Measurements from ENCODE around the gene CA10. TPM values are rescaled to one million over a fixed set of nuclear protein-coding genes. Genes with fewer than 3 reads are reported as not detected.

The CA10 gene
- total RNA-seq, 2 experiments from 2014 or later = not detected

- POLR2A ChIA-PET = no interaction called here
- CTCF ChIA-PET = no interaction called here
Observed at GRCh38 chr17:51734976-51735375, 423.5 kb downstream of the CA10 start.

GRCh38 chr17:51734462-51734861 lies 424.1 kb downstream of the CA10 start:
- no peak for ATAC-seq (ENCODE audit: poor library complexity)
- Mint-ChIP-seq H3K27me3 (peaks cover 33% of the 10 kb centered on the region), H3K27ac (no peak overlapping the region), H3K4me1 (ENCODE audit: low read depth) (no peaks in the 10 kb centered on the region), H3K9me3 (no peaks in the 10 kb centered on the region), H3K36me3 (ENCODE audit: low read depth) (no peaks in the 10 kb centered on the region), H3K4me3 (no peak overlapping the region)
- peak in 2 of 14 experiments; percentile 2 to 22 for DNase-seq
- CTCF ChIA-PET = no interaction called here
- H3K4me1 ChIP-seq (ENCODE audit: insufficient read depth, low read length) = no peaks in the 10 kb centered on the region
- peaks cover 0 to 6% of the 10 kb centered on the region in 2 experiments for H3K27me3 ChIP-seq (ENCODE audit: control insufficient read depth in 1 of 2, insufficient read depth in 2 of 2, low read length in 2 of 2)
- peak; percentile 13 for TF ChIP-seq CTCF (IDR thresholded peaks at IDR 0.05)
- no peaks in the 10 kb centered on the region for H3K9me3 ChIP-seq (ENCODE audit: control insufficient read depth in 1 of 2, insufficient read depth in 1 of 2, low read length in 2 of 2)
- no peak overlapping the region for H3K27ac ChIP-seq (ENCODE audit: low read depth in 1 of 2, low read length in 2 of 2)
- H3K36me3 ChIP-seq (ENCODE audit: insufficient read depth, low read length) = no peaks in the 10 kb centered on the region
- intact Hi-C loops (cut with DNase I, micrococcal nuclease) = loop anchor here (2.0 to 10.0 kb wide), 2 partner anchors 364 to 440 kb away; no protein-coding TSS in a partner anchor
- H3K4me3 ChIP-seq (ENCODE audit: low read length) = no peak overlapping the region
- POLR2A ChIA-PET = no interaction called here

More at GRCh38 chr17:51734976-51735375, 423.5 kb downstream of the CA10 start:
- intact Hi-C loops (cut with DNase I, micrococcal nuclease) = loop anchor here (2.0 to 10.0 kb wide), 2 partner anchors 364 to 440 kb away; no protein-coding TSS in a partner anchor
- Histone ChIP-seq H3K36me3 (ENCODE audit: insufficient read depth, low read length) (no peaks in the 10 kb centered on the region), H3K4me1 (ENCODE audit: insufficient read depth, low read length) (no peaks in the 10 kb centered on the region), H3K27me3 (ENCODE audit: control insufficient read depth in 1 of 2, insufficient read depth in 2 of 2, low read length in 2 of 2) (peaks cover 0 to 6% of the 10 kb centered on the region in 2 experiments), H3K4me3 (ENCODE audit: low read length) (no peak overlapping the region), H3K27ac (ENCODE audit: low read depth in 1 of 2, low read length in 2 of 2) (no peak overlapping the region), H3K9me3 (ENCODE audit: control insufficient read depth in 1 of 2, insufficient read depth in 1 of 2, low read length in 2 of 2) (no peaks in the 10 kb centered on the region)
- Mint-ChIP-seq H3K27ac (no peak overlapping the region), H3K9me3 (no peaks in the 10 kb centered on the region), H3K4me3 (no peak overlapping the region), H3K4me1 (ENCODE audit: low read depth) (no peaks in the 10 kb centered on the region), H3K36me3 (ENCODE audit: low read depth) (no peaks in the 10 kb centered on the region), H3K27me3 (peaks cover 29% of the 10 kb centered on the region)
- no peak for TF ChIP-seq CTCF (IDR thresholded peaks at IDR 0.05)
- ATAC-seq (ENCODE audit: poor library complexity) (no peak), DNase-seq (no peak)

- Histone ChIP-seq H3K4me3 (ENCODE audit: low read length) (no peak overlapping the region), H3K27ac (ENCODE audit: low read depth in 1 of 2, low read length in 2 of 2) (no peak overlapping the region), H3K4me1 (ENCODE audit: insufficient read depth, low read length) (no peaks in the 10 kb centered on the region), H3K36me3 (ENCODE audit: insufficient read depth, low read length) (no peaks in the 10 kb centered on the region), H3K27me3 (ENCODE audit: control insufficient read depth in 1 of 2, insufficient read depth in 2 of 2, low read length in 2 of 2) (peaks cover 0 to 6% of the 10 kb centered on the region in 2 experiments), H3K9me3 (ENCODE audit: control insufficient read depth in 1 of 2, insufficient read depth in 1 of 2, low read length in 2 of 2) (no peaks in the 10 kb centered on the region)
- POLR2A ChIA-PET = no interaction called here
- H3K27me3 Mint-ChIP-seq = peaks cover 42% of the 10 kb centered on the region
- no peak for ATAC-seq (ENCODE audit: poor library complexity)
- intact Hi-C loops (cut with DNase I, micrococcal nuclease) = loop anchor here in 1 of 2 experiments (10.0 kb wide), 1 partner anchor 438 kb away; no protein-coding TSS in a partner anchor
- H3K4me1 Mint-ChIP-seq (ENCODE audit: low read depth) = no peaks in the 10 kb centered on the region
- H3K36me3 Mint-ChIP-seq (ENCODE audit: low read depth) = no peaks in the 10 kb centered on the region
- no peak for TF ChIP-seq CTCF (IDR thresholded peaks at IDR 0.05)
- H3K27ac Mint-ChIP-seq = no peak overlapping the region
- no peaks in the 10 kb centered on the region for H3K9me3 Mint-ChIP-seq
- H3K4me3 Mint-ChIP-seq = no peak overlapping the region
- CTCF ChIA-PET = no interaction called here
- no peak for DNase-seq
Observed at GRCh38 chr17:51733166-51733565, 425.3 kb downstream of the CA10 start.
